ENCODE results near the gene UBA52.
"Not testable (repeated sequence)": the region's sequence is repeated elsewhere in the genome, so short reads cannot be mapped to it uniquely, and the experiment has no call there.

UBA52 gene

GRCh38 chr19:18587962-18588610, 16.4 kb downstream of the UBA52 start:
- no peak for TF ChIP-seq CTCF (IDR thresholded peaks at IDR 0.05; ENCODE audit: low read depth, low read length)
- no peak for DNase-seq (ENCODE audit: low read depth in 2 of 2)
- peak overlapping the region; percentile 64 to 82 for H3K4me3 ChIP-seq (replicated peaks in 1 of 2; ENCODE audit: low read depth in 2 of 2, low read length in 2 of 2)

DNA sequence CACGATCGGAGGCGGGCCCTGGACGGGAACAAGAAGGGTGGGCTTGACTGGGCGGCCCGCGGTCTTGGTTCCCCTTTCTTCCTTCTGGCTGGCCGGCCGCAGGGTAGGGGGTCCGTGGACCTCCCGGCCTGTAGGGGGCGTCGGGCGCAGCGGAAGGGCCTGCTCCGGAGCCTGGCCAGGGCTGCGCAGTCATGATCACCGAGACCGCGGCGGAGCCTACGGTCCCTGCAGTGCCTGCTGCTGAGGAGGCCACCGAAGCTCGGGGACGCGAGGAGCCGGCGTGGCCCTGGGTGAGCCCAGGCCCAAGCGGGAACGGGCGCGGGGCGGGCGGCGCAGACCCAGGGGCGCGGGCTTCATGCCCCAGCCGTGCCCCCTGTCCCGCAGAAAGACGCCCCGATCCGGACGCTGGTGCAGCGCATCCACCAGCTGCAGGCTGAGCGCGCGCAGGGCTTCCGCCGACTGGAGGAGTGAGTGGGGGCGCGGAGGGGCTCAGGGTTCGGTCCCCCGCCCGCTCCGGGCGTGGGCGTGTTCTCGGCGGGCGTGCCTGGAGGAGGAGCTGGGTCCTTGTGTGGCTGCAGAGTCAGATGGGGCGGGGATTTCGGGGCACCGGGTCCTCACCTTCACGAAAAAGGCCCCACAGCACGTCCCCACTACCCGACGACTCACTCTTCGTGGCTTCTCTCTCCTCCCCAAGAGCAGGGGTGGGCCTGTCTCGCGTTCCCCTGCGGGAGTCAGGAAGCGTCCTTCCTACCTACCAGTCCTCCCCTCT, 17.1 kb downstream of the UBA52 start, which contains the start of gene REX1BD:
TSS of gene REX1BD (plus strand) at position 188 of the 769 bp plus-strand sequence. CDS start at position 192, 4 bp downstream.
- DNase-seq (ENCODE audit: low read depth in 2 of 2): peak; percentile 77 to 88
- H3K4me3 ChIP-seq (replicated peaks in 1 of 2; ENCODE audit: low read depth in 2 of 2, low read length in 2 of 2): peak within 1 kb of the TSS; percentile 64 to 82
- peak; percentile 79 for TF ChIP-seq CTCF (IDR thresholded peaks at IDR 0.05; ENCODE audit: low read depth, low read length)

- peak; percentile 66 to 68 for DNase-seq (ENCODE audit: low read depth in 2 of 2)
- TF ChIP-seq CTCF (IDR thresholded peaks at IDR 0.05; ENCODE audit: low read depth, low read length): no peak
- peak overlapping the region; percentile 64 to 82 for H3K4me3 ChIP-seq (replicated peaks in 1 of 2; ENCODE audit: low read depth in 2 of 2, low read length in 2 of 2)
Measured at GRCh38 chr19:18589380-18590272, 18.0 kb downstream of the UBA52 start.

DNA sequence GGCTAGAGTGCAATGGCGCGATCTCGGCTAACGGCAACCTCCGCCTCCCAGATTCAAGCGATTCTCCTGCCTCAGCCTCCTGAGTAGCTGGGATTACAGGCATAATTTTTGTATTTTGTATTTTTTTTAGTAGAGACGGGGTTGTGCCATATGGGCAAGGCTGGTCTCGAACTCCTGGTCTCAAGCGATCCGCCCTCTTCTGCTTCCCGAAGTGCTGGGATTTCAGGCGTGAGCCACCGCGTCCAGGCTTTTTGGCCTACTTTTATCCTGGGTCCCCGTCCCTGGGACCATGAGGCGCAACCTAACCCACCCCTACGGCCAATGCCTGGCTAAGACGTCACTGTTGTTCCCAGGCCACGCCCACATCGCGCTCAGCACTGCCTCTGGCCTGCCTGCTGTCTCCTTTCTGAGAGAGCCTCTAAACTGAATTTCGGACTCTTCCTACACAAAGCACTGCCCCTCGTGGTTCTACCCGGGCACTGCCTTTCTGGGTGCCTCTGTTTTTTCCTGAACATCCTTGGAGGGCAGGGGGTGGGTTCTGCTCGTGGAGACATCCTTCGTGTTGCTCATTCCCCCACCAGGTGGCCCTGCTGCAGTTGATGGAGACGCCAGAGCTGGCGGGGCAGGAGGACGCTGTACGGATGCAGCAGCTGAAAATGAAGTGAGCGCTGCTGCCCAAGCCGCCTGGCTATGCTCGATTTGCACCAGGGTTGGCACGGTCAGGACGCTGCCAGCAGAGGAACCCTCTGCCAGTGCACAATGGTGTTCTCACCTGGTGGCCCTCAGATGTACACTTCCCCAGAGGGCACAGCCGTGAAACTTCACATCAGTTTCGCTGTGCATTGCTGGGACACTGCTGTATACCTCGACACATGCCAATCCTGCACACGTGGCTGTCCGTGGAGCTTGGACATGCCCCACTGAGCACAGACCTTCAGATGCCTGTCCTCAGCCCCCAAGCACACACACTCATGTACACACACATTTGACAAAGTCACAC, 18.9 kb downstream of the UBA52 start:
- H3K4me3 ChIP-seq (replicated peaks in 1 of 2; ENCODE audit: low read depth in 2 of 2, low read length in 2 of 2): no peak overlapping the region
- TF ChIP-seq CTCF (IDR thresholded peaks at IDR 0.05; ENCODE audit: low read depth, low read length): no peak
- DNase-seq (ENCODE audit: low read depth in 2 of 2): peak in 1 of 2 donors; percentile 66

- DNase-seq (ENCODE audit: low read depth in 2 of 2): no peak
- TF ChIP-seq CTCF (IDR thresholded peaks at IDR 0.05; ENCODE audit: low read depth, low read length): no peak
Measured at GRCh38 chr19:18591735-18592385, 20.2 kb downstream of the UBA52 start.

GRCh38 chr19:18592732-18593131, 21.1 kb downstream of the UBA52 start:
- not testable (repeated sequence) for DNase-seq (ENCODE audit: low read depth in 2 of 2); H3K4me3 ChIP-seq (replicated peaks in 1 of 2; ENCODE audit: low read depth in 2 of 2, low read length in 2 of 2)

More at GRCh38 chr19:18591735-18592385, 20.2 kb downstream of the UBA52 start:
- no peak overlapping the region for H3K4me3 ChIP-seq (replicated peaks in 1 of 2; ENCODE audit: low read depth in 2 of 2, low read length in 2 of 2)
